Neuronal stem cell (in vitro differentiated cells): Measurements from ENCODE around the gene ZNF565.
A peak's percentile ranks its signal among the peaks of the same experiment; 100 is the strongest.

Experiments used
- DNase-seq: peaks from one replicate; pipeline ENCODE4 v3.0.0-alpha.2; 2013; ENCODE audit warnings: low spot score
- H2AFZ ChIP-seq: one replicate; pipeline ENCODE4 v1.6.1; 2013; ENCODE audit warnings: mild to moderate bottlenecking, low read length, inconsistent platforms
- H2AK5ac ChIP-seq: 2 replicates; pipeline ENCODE4 v1.6.1; 2013; ENCODE audit warnings: low read depth, mild to moderate bottlenecking, inconsistent platforms, low read length, moderate library complexity, mixed read lengths
- H2BK120ac ChIP-seq: 2 replicates; pipeline ENCODE4 v1.6.1; 2013; ENCODE audit warnings: low read depth, mild to moderate bottlenecking, inconsistent platforms, low read length, moderate library complexity, mixed read lengths
- H2BK12ac ChIP-seq: one replicate; pipeline ENCODE4 v1.6.1; 2013; ENCODE audit warnings: low read length, inconsistent platforms
- H2BK15ac ChIP-seq: 2 replicates; pipeline ENCODE4 v1.6.1; 2013; ENCODE audit warnings: mild to moderate bottlenecking, low read length, inconsistent platforms, mixed read lengths
- H2BK5ac ChIP-seq: one replicate; pipeline ENCODE4 v1.6.1; 2013; ENCODE audit warnings: inconsistent platforms, mild to moderate bottlenecking, low read length, moderate library complexity
- H3K14ac ChIP-seq: one replicate; pipeline ENCODE4 v1.6.1; 2013; ENCODE audit warnings: low read length, inconsistent platforms
- H3K18ac ChIP-seq: 2 replicates; pipeline ENCODE4 v1.6.1; 2013; ENCODE audit warnings: low read length, inconsistent platforms
- H3K23ac ChIP-seq: 2 replicates; pipeline ENCODE4 v1.6.1; 2013; ENCODE audit warnings: low read depth, mild to moderate bottlenecking, mixed read lengths, low read length, inconsistent platforms; ENCODE audit not compliant: poor library complexity
- H3K27ac ChIP-seq: replicated peaks from 3 replicates; pipeline ENCODE4 v1.5.1; 2013; ENCODE audit warnings: low read length, inconsistent platforms
- H3K27me3 ChIP-seq, 3 experiments: 2 replicates each; pipeline ENCODE4 v1.6.1; 2013; ENCODE audit warnings: low read length in 3 of 3, mild to moderate bottlenecking in 2 of 3, inconsistent platforms in 1 of 3, low read depth in 1 of 3, mixed read lengths in 1 of 3, moderate library complexity in 1 of 3; ENCODE audit not compliant: control insufficient read depth in 3 of 3, insufficient read depth in 3 of 3
- H3K36me3 ChIP-seq, 2 donors: replicated peaks in 1 of 2; 2 replicates each; pipeline ENCODE4 v1.6.1; 2013; ENCODE audit warnings: low read length in 2 of 2; ENCODE audit not compliant: control insufficient read depth in 2 of 2, insufficient read depth in 2 of 2
- H3K4ac ChIP-seq: 2 replicates; pipeline ENCODE4 v1.6.1; 2013; ENCODE audit warnings: inconsistent platforms, mild to moderate bottlenecking, low read length, moderate library complexity
- H3K4me1 ChIP-seq, 2 donors: 1 replicate in 1 of 2; 2 replicates in 1 of 2; pipeline ENCODE4 v1.6.1; 2013; ENCODE audit warnings: low read length in 2 of 2, low read depth in 1 of 2; ENCODE audit not compliant: control insufficient read depth in 2 of 2, insufficient read depth in 1 of 2
- H3K4me2 ChIP-seq: one replicate; pipeline ENCODE4 v1.6.1; 2013; ENCODE audit warnings: mild to moderate bottlenecking, low read length, inconsistent platforms; ENCODE audit not compliant: insufficient read depth, poor library complexity, severe bottlenecking
- H3K4me3 ChIP-seq, 2 donors: 2 replicates each; pipeline ENCODE4 v1.5.1; 2013; ENCODE audit warnings: low read length in 2 of 2, mild to moderate bottlenecking in 2 of 2, inconsistent platforms in 1 of 2, moderate library complexity in 1 of 2
- H3K79me1 ChIP-seq: one replicate; pipeline ENCODE4 v1.6.1; 2013; ENCODE audit warnings: low read depth, mild to moderate bottlenecking, inconsistent platforms, low read length, moderate library complexity
- H3K9ac ChIP-seq: one replicate; pipeline ENCODE4 v1.6.1; 2013; ENCODE audit warnings: mild to moderate bottlenecking, low read depth, low read length, inconsistent platforms; ENCODE audit not compliant: poor library complexity
- H3K9me3 ChIP-seq, 2 donors: replicated peaks in 1 of 2; 2 replicates each; pipeline versions ENCODE3 to v1.6.1; 2013; ENCODE audit warnings: low read length in 2 of 2, mild to moderate bottlenecking in 2 of 2, inconsistent platforms in 1 of 2, low read depth in 1 of 2, mixed read lengths in 1 of 2, moderate library complexity in 1 of 2; ENCODE audit not compliant: control insufficient read depth in 2 of 2, insufficient read depth in 1 of 2
- H4K8ac ChIP-seq: one replicate; pipeline ENCODE4 v1.6.1; 2013; ENCODE audit warnings: low read depth, mild to moderate bottlenecking, inconsistent platforms, low read length, moderate library complexity
- H4K91ac ChIP-seq: one replicate; pipeline ENCODE4 v1.6.1; 2013; ENCODE audit warnings: low read length, low read depth, mild to moderate bottlenecking, inconsistent platforms; ENCODE audit not compliant: poor library complexity
- WGBS, 2 donors: extraction: QIAGEN DNeasy Blood & Tissue Kit; methylation state at CpG; one replicate each; pipeline ENCODE4 v1.1.7; 2013; ENCODE audit warnings: missing lambda C conversion rate in 2 of 2, mixed read lengths in 1 of 2; ENCODE audit not compliant: insufficient read length in 2 of 2, insufficient replicate concordance in 1 of 2; ENCODE audit errors: extremely low coverage in 2 of 2; 5-methylcytosine and 5-hydroxymethylcytosine counted together

Gene ZNF565

DNA sequence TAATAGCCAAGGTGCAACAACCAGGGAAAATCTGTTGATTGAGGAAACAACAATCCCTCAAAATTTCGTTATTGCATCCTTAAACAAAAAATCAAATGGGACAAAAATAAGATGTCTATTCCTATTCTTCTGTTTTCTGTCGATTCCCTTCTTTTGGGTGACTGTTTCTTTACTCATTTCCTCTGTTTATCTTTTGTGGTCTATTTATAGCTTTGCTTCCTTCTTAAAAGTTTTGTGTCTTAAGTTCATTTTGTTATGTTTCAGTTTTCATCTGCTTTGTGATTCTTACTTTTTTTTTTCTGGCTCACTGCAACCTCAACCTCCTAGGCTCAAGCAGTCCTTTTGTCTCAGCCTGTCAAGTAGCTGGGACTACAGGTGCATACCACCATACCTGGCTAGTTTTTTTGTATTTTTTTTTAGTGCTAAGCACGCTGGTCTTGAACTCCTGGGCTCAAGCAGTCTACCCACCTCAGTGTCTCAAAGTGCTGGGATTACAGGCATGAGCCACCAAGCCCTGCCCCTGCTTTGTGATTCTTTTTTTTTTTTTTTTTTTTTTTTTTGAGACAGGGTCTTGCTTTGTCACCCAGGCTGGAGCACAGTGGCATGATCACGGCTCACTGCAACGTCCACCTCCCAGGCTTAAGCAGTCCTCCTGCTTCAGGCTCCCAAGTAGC is 10.9 kb upstream of the ZNF565 start:
- Histone ChIP-seq H3K36me3 (peaks cover 29 to 99% of the 10 kb centered on the region in 2 donors), H3K18ac (no peak overlapping the region), H2AK5ac (no peak overlapping the region), H4K8ac (no peak overlapping the region), H2BK120ac (no peak overlapping the region), H3K9me3 (peaks cover 0 to 92% of the 10 kb centered on the region in 2 donors), H3K79me1 (peaks cover 5% of the 10 kb centered on the region), H3K4ac (no peak overlapping the region), H3K4me3 (no peak overlapping the region), H3K14ac (no peak overlapping the region), H2BK12ac (no peak overlapping the region), H3K23ac (no peak overlapping the region), H2BK5ac (no peak overlapping the region), H3K9ac (no peak overlapping the region), H3K4me1 (no peaks in the 10 kb centered on the region), H2AFZ (no peak overlapping the region), H3K27me3 (no peaks in the 10 kb centered on the region), H2BK15ac (no peak overlapping the region), H3K27ac (no peak overlapping the region), H4K91ac (no peak overlapping the region), H3K4me2 (no peak overlapping the region)
- DNase-seq, result no peak
- WGBS, 2 donors, result no CpG with 5 or more reads among the region's 5 CpGs

DNA sequence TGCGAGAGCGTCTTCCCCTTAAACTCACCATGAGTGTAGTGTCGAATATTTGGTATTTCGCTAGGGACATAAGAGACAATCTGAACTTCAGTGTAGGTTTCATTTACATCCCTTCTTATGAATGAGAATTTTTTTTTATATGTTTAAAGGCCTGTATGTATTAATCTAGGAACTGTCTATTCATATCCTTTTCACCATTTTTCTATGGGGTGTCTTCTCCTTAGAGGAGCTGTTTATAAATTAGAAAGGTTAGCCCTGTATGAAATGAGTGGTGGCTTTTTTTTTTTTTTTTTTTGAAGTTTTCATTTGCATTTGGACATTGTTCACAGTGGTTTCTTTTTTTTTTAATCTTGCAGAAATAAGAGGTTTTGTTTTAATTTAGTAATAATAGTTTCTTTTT is 8.0 kb upstream of the ZNF565 start:
- no peak overlapping the region for H3K4me3 ChIP-seq
- no CpG with 5 or more reads among the region's 4 CpGs for WGBS, 2 donors

GRCh38 chr19:36221474-36221873 is 7.0 kb upstream of the ZNF565 start:
- no peak for DNase-seq
- Histone ChIP-seq H3K27ac (no peak overlapping the region), H3K4me2 (no peak overlapping the region), H3K27me3 (no peaks in the 10 kb centered on the region), H3K4me3 (no peak overlapping the region), H2BK15ac (no peak overlapping the region), H2BK5ac (no peak overlapping the region), H3K4ac (no peak overlapping the region), H2AK5ac (no peak overlapping the region), H4K91ac (no peak overlapping the region), H2BK12ac (no peak overlapping the region), H2BK120ac (no peak overlapping the region), H4K8ac (no peak overlapping the region), H3K36me3 (peaks cover 20 to 96% of the 10 kb centered on the region in 2 donors), H3K79me1 (peaks cover 5% of the 10 kb centered on the region), H3K9me3 (peaks cover 0 to 91% of the 10 kb centered on the region in 2 donors), H2AFZ (no peak overlapping the region), H3K14ac (no peak overlapping the region), H3K18ac (no peak overlapping the region), H3K23ac (no peak overlapping the region), H3K4me1 (no peaks in the 10 kb centered on the region), H3K9ac (no peak overlapping the region)
- WGBS, 2 donors, result no CpG with 5 or more reads among the region's 4 CpGs

More for the DNA sequence above, 8.0 kb upstream of the ZNF565 start:
- Histone ChIP-seq H4K91ac (no peak overlapping the region), H3K4me1 (no peaks in the 10 kb centered on the region), H4K8ac (no peak overlapping the region), H3K79me1 (peaks cover 5% of the 10 kb centered on the region), H3K14ac (no peak overlapping the region), H2BK120ac (no peak overlapping the region), H3K36me3 (peaks cover 21 to 96% of the 10 kb centered on the region in 2 donors), H2BK15ac (no peak overlapping the region), H3K4ac (no peak overlapping the region), H3K27me3 (no peaks in the 10 kb centered on the region), H2AFZ (no peak overlapping the region), H3K9me3 (peaks cover 0 to 88% of the 10 kb centered on the region in 2 donors), H3K4me2 (no peak overlapping the region), H3K27ac (no peak overlapping the region), H3K9ac (no peak overlapping the region), H3K18ac (no peak overlapping the region), H2BK5ac (no peak overlapping the region), H2BK12ac (no peak overlapping the region), H3K23ac (no peak overlapping the region), H2AK5ac (no peak overlapping the region)
- DNase-seq, result no peak

- no peak overlapping the region for H3K14ac ChIP-seq
- H3K27me3 ChIP-seq, result no peaks in the 10 kb centered on the region
- H3K27ac ChIP-seq, result peak overlapping the region; percentile 77
- peak overlapping the region; percentile 99 for H3K18ac ChIP-seq
- no peak overlapping the region for H2BK15ac ChIP-seq
- peak; percentile 5 for DNase-seq
- peaks cover 0 to 40% of the 10 kb centered on the region in 2 donors for H3K9me3 ChIP-seq
- H3K36me3 ChIP-seq, result peaks cover 5 to 40% of the 10 kb centered on the region in 2 donors
- no peak overlapping the region for H3K4ac ChIP-seq
- H3K4me3 ChIP-seq, result peak overlapping the region; percentile 80 to 92
- H2AK5ac ChIP-seq, result no peak overlapping the region
- H2AFZ ChIP-seq, result peak overlapping the region; percentile 47
- no peak overlapping the region for H2BK120ac ChIP-seq
- peak overlapping the region; percentile 63 for H3K9ac ChIP-seq
- H2BK5ac ChIP-seq, result peak overlapping the region; percentile 98
- H4K91ac ChIP-seq, result peak overlapping the region; percentile 47
- H4K8ac ChIP-seq, result no peak overlapping the region
- H2BK12ac ChIP-seq, result no peak overlapping the region
- H3K79me1 ChIP-seq, result peaks cover 5% of the 10 kb centered on the region
- peak overlapping the region; percentile 95 for H3K23ac ChIP-seq
- WGBS, 2 donors, result no CpG with 5 or more reads among the region's 27 CpGs
- peaks cover 5 to 6% of the 10 kb centered on the region in 2 donors for H3K4me1 ChIP-seq
- H3K4me2 ChIP-seq, result peak overlapping the region; percentile 64
Measured at GRCh38 chr19:36215276-36216123, 1.0 kb upstream of the ZNF565 start.
